ENCODE measurements around the gene DNM3. TPM values are rescaled to one million over a fixed set of nuclear protein-coding genes. Genes with fewer than 3 reads are reported as not detected.
"Not testable (repeated sequence)": the region's sequence is repeated elsewhere in the genome, so short reads cannot be mapped to it uniquely, and the experiment has no call there.

Gene DNM3
- 2.1 and 3.1 TPM in 2 replicates for total RNA-seq (2014; rRNA removed; shearing (Covaris generic))

GRCh38 chr1:171841050-171841910 lies at the start of gene DNM3:
TSS of gene DNM3 (plus strand) at chr1:171841498. CDS start at chr1:171841657, 159 bp downstream.
- peak; percentile 78 for DNase-seq (ENCODE audit: low read depth)

GRCh38 chr1:171792656-171793369 lies 48.5 kb upstream of the DNM3 start:
- no peak for DNase-seq (ENCODE audit: low read depth)

GRCh38 chr1:171793636-171794035 lies 47.7 kb upstream of the DNM3 start:
- DNase-seq (ENCODE audit: low read depth) = peak; percentile 49

GRCh38 chr1:171794085-171794484 lies 47.2 kb upstream of the DNM3 start:
- peak; percentile 97 for DNase-seq (ENCODE audit: low read depth)

DNA sequence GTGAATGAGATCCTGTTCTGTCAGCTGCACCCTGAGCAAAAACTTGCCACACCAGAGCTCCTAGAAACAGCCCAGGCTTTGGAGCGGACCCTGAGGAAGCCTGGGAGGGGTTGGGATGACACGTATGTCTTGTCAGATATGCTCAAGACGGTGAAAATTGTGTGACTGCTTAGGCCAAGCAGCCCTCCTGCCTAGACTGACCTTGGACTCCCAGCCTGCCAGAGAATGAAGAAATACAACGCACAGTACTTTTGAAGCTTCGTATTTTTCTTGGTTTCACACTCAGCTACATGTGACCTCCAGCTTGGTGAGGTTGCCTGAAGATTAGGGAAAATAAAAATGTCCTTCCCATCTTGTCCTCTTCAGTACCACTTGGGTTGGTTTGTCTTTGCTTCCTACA lies 44.7 kb upstream of the DNM3 start:
- no peak for DNase-seq (ENCODE audit: low read depth)

DNA sequence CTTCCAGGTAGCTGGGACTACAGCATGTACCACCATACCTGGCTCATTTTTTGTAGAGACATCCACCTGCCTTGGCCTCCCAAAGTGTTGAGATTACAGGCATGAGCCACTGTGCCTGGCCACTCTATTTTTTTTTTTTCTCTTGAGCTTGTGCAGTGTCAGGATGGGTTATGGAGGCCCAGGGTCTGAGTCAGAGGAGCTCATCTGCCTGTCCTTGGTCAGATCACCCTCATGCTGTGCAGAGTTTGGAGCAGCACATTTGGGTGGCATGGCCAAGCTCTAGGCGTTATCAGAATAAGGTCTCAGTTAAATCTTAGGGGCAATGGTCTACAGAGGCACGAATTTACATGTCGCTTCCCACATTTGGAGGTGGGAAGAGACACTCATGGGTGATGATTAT lies 43.0 kb upstream of the DNM3 start:
- DNase-seq (ENCODE audit: low read depth) = no peak

GRCh38 chr1:171798765-171799164 lies 42.5 kb upstream of the DNM3 start:
- no peak for DNase-seq (ENCODE audit: low read depth)

GRCh38 chr1:171799166-171799565 lies 42.1 kb upstream of the DNM3 start:
- no peak for DNase-seq (ENCODE audit: low read depth)

- not testable (repeated sequence) for DNase-seq (ENCODE audit: low read depth)
These were observed 41.6 kb upstream of the DNM3 start for GRCh38 chr1:171799698-171800097.

- DNase-seq (ENCODE audit: low read depth) = no peak
These were observed 41.0 kb upstream of the DNM3 start for GRCh38 chr1:171800342-171800741.

- DNase-seq (ENCODE audit: low read depth) = no peak
These were observed 40.4 kb upstream of the DNM3 start for GRCh38 chr1:171800851-171801250.

GRCh38 chr1:171801487-171801891 lies 39.8 kb upstream of the DNM3 start:
- peak; percentile 50 for DNase-seq (ENCODE audit: low read depth)

GRCh38 chr1:171802207-171802606 lies 39.1 kb upstream of the DNM3 start:
- no peak for DNase-seq (ENCODE audit: low read depth)

DNA sequence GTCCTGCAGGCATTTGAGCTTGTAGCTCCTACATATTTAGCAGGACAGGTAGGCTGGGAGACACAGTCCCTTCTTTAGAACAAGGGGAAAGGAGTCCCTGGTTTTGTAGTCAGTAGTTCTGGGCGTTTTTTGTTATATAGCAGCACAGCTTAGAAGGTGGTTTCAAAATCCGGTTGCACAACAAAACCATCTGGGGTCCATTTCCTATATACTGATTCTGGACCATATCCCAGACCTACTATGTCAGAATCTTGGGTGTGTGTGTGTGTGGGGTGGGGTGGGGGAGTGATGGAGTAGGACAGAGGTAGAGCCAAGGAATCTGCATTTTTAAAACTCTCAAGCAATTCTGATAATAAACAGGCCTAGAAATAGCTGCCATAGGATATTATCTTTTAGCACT lies 38.3 kb upstream of the DNM3 start:
- no peak for DNase-seq (ENCODE audit: low read depth)

- DNase-seq (ENCODE audit: low read depth) = no peak
These were observed 37.8 kb upstream of the DNM3 start for GRCh38 chr1:171803461-171804022.

- DNase-seq (ENCODE audit: low read depth) = peak; percentile 48
These were observed 35.7 kb upstream of the DNM3 start for GRCh38 chr1:171805395-171806115.

DNA sequence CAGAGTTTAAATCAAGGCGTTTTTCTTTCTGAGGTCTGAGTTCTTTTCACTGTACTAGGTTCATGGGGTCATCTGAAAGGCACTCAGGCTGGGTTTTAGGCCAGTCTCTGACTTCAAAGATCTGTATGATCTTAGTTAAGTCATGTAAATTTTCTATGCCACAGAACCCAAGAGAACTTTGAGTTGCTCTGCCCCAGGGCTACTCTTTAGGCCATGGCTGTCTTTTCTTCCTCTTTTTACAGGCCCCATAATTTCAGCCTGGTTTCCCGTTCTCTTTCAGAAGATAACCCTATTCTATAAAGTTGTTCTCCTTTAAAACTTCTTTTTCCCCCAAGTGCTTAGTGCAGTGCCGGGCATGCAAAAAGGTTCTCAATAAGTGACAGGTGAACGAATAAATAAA lies 33.7 kb upstream of the DNM3 start:
- DNase-seq (ENCODE audit: low read depth) = no peak

DNA sequence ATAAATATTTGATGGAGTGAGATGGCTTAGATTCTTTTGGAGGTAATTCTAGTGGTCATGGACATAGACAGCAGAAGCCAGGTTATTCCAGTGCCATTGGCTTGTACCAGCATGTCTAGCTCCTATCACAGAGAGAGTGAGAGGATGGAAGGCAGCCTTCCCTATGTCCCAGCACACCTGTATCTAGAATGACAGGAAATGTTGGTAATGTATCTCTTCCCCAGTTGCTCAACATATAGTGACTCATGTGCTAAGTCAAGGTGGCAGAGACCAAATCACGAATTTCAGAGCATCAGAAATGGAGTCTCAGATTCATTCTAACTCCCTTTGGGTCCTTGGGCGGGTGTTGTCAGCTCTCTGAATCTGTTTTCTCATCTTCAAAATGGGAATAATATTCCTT lies 31.5 kb upstream of the DNM3 start:
- DNase-seq (ENCODE audit: low read depth) = no peak

DNA sequence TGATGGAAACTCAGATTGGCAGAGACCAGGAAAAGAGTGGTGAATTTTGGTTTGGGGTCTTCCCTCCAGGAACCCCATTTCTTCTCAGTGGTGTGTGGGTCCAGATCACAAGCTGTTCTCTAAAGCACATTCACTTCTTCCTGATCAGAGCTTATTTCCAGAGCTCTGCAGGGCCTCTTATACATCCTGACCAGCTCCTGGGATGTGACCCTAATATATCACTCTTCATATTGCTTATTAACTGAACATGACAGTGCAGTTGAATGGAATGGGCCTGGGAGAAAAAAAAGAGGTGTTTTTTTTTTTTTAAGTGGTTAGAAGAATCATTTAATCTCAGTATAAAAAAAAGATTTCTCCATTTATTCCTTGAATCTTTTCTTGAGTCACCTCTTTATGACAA lies 29.6 kb upstream of the DNM3 start:
- DNase-seq (ENCODE audit: low read depth) = no peak

DNA sequence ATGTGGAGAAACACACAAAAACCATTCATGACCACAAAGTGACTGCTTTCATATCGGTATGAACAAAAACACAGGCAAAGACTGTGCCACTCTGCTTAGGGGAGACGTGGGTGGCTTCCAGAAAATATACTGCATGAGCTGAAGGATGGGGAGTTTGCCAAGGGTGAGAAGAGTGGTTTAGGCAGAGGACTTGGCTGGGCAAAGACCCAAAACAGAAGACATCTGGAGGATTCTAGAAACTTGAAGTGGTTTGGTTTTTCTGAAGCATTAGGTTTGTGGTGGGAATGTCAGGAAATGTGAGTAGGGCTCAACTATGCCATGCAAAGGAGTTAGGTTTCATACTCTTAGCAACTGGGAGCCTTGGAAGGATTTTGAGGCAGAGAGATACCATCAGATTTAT lies 26.6 kb upstream of the DNM3 start:
- peak; percentile 74 for DNase-seq (ENCODE audit: low read depth)

DNA sequence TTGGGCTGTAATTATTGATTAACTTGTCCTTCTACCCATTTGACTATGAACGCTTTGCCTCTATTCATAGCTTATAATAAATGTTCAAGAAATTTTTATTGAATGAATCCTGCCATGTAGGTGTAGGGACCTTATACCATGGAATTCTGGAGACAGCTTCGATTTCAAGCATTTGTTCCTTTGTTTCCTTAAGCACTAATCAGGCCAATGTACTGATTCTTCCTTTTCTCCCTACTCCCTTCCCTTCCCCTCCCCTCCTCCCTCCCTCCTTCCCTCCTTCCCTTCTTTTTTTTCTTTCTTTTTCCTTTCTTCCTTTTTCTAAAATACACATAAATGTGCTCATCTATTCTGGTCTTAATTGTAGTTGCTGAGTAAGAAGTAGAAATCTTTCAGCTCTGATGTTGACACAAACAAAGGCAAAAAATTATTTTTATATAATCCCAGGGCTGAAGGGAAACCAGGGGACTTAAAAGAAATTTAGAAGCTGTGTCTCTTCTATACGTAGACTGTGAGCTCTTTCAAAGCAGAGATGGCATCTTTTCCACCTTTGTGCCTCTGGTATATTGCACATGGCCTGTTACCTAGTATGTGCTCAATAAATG lies 24.9 kb upstream of the DNM3 start:
- no peak for DNase-seq (ENCODE audit: low read depth)

Measured in M059J (cell line).